HG03095 (cell line): Measurements from ENCODE around the gene IL6R.
"Not testable (repeated sequence)": the region's sequence is repeated elsewhere in the genome, so short reads cannot be mapped to it uniquely, and the experiment has no call there.

Source experiments
- ATAC-seq: cut with Tn5 transposase; IDR thresholded peaks from one replicate; pipeline ENCODE4 v1.9.1; 2021; ENCODE audit warnings: moderate library complexity; ENCODE audit not compliant: unreplicated experiment

The IL6R gene

DNA sequence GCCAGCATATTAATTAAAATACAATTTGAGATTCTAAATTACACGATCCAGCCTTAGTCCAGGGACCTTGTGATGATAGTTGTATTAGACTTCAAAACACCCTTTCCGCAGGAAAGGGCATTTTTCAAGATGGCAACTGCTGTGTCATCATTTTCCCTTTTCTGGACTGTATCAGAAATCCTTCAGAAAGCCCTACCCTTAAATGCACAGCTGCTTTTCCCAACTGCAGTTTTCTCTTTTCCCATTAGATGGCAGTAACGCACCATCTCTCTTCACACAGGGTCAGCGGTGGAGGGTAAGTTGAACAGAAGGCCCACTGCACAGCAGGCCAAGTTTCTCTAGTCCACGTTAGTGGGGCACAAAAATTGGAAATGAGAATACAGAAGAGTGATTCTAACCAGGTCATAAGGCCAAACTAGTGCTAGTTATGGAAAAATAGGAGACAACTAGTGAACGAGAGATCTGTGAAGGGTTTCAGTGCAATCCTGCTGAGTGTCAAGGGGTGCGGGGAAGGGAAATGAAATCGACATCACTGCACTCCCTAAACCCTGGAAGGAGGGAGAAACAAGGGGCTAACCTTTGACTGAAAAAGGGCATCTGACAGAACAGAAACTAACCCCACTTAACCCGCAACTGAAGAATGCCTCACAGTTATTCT is 74.8 kb downstream of the IL6R start:
- no peak for ATAC-seq

DNA sequence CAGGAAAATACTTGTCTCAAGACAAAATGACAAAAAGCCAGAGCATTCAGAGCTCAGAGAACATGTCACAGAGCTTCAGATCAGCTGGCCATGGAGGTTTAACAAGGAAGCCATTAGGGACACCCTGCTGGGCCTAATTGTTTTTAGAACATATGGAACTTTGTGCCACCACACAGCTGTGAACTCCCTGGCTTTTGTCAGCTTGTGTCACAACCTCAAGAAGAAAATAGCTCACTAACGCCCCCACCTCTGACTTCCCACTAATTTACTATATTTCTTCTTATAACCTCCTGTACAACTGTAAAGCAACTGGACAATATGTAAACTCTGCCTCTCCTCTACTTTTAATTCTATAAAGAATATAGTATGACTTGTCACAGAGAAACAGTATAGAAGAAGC is 75.9 kb downstream of the IL6R start:
- ATAC-seq = no peak

DNA sequence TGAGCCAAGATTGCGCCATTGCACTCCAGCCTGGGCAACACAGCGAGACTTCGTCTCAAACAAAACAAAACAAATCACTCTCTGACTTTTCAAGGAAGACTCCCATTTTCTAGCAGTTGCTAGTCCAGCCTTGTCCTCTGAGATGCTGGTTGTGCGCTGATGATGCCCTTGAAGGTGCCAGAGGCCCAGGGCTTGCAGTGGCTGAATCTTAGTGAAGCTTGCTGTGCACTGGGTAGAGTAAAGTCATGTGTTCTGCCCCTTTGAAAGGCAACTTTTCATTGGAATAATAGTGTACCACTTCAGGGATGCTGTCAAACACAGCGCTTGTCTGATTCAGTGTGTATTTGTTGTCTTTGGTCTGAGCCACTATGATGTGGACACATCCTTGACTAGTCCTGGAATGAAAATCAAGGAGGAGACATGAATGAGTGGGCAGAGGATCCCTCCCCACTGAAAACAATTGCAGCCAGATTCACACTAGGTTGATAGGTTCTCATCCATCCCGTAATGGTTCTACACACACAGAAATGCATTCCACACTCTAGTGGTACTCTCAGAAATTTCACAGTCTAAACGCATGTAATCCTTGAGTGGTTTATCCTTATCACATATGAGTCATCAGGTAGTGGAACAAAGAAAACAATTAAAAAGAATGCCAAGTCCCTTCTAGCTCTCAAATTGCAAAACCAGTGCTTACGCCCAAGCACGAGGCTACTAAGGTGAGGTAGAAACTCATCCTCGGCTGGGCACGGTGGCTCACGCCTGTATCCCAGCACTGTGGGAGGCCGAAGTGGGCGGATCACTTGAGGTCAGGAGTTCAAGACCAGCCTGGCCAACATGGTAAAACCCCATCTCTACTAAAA is 79.0 kb downstream of the IL6R start:
- ATAC-seq = no peak

DNA sequence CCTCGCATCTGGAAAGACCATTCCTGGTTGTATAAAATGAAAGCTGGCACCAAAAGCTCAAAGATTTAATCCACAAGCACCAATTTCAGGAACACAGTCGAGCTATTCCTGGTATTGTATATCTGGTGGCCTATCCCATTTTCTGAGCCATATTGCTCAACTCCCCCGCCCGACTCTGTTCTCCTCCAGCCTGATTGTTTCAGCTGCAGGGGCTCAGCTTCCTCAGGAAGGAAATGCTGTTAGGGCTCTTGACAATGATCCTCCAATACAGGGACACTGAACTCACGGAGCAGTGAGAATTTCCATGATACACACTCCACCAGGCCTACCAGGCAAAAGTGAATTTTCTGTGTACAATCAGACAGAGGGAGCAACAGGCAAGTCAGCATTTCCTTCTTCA is 80.0 kb downstream of the IL6R start:
- no peak for ATAC-seq

DNA sequence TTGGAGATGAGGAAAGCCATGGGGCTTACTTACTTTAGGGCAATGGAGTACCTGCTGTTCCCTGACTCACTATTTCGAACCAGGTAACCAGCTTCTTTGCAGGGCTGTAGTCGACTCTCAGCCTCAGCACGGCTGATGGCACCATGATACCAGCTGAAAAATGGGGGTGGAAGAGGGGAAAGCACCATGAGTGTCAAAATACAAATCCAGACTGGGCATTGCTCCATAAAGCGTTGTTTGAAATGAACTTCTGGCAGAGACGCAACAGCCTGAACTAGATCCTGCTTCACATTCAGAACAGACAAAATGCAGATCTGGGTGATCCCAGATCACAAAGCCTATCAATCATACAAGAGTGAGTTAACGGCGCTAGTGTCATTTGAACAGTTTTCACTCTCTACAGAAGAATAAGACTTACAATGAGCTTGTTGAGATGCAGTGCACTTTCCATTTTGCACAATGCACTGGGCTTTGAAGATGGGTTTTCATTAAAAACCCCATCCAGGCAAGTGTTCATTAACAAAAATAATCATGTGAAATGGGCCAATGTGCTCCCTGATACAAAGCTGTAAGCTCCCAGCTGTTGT is 80.9 kb downstream of the IL6R start:
- no peak for ATAC-seq

DNA sequence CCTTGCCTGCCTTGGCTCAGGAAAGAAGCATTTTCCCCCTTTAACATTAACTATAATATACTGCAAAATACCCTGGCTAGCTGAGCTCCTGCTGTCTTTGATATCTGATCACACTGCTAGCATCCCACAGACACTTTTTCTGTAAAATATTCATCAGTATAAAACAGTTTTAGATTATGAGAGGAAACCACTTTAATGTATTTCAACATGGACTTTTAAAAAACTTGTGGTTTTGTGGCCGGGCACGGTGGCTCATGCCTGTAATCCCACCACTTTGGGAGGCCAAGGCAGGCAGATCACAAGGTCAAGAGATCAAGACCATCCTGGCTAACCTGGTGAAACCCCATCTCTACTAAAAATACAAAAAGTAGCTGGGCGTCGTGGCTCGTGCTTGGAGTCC is 81.6 kb downstream of the IL6R start:
- not testable (repeated sequence) for ATAC-seq

DNA sequence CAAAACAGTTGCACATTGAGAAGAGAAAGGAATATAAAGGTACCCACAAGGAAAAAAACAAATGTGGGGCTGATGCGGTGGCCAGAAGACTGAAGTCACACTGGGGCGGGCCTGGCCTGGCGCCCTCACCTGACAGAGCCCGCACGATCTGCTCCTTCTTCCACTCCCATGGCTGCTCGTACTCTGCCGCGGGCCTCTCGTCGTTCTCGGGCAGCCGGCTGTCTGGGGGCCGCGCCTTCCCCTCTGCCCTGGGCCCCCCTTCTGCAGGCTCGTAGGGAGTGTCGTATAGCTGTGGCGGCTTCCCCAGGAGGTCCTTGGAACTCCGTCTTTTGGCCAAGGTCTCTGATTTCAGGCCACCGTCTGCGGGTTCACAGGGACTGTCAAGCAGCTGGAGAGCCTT is 83.8 kb downstream of the IL6R start:
- ATAC-seq = no peak

DNA sequence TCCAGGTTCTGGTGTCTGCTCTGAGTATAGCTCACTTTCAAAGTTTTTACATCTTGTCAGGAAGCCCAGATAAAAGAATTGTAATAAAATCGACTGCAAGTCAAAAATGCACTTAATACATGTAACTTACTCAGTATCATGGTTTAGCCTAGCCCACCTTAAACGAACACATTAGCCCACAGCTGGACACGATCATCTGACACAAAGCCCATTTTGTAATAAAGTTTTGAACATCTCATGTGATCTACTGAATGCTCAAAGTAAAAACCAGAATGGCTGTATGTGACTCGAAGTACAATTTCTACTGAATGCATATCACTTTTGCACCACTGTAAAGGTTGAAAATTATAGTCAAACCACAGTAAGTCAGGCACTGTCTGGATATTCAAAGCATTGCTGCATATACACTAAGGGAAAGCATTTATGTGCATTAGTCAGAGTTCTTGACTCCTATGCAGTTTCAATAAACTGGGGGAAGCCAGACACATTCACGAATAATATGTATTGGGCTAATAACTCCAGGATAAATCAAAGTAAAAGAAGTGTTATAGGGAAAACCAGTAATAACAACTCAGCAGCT is 84.6 kb downstream of the IL6R start:
- ATAC-seq = no peak

DNA sequence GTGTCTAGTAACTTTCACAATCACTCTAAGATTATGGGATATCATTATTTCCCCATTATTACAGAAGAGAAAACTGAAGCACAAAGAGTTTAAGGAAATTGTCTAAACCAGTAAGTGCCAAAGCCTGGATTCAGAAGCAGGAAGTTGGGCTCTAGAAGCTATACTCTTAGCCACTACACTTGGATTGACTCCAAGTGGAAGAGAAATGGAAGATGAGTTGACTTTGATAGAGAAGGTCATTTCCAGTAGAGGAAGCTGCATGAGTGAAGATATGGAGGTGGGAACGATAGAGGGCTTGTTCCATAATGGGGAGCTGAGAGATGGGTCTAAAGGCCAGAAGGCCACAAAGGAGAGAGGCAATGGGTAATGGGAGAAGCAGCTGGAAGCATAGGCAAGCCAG is 85.2 kb downstream of the IL6R start:
- ATAC-seq = no peak

DNA sequence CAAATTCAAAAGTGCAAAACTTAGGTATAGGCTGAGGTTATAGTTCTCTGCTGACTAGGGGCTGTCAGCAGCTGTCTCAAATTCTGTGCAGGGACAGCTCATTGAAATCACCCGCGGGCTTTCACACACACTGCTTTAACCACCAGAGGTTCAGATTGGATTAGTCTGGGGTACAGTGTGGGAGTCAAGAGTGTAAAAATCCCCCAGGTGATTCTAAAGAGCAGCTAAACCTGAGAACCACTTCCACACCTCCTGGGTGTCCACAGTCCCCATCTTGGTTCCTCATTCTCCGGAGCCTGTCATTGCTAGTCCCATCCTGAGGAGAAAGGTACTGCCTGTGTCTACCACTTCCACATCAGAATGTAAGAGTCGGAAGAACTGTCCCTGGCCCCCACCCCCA is 87.0 kb downstream of the IL6R start:
- ATAC-seq = no peak

DNA sequence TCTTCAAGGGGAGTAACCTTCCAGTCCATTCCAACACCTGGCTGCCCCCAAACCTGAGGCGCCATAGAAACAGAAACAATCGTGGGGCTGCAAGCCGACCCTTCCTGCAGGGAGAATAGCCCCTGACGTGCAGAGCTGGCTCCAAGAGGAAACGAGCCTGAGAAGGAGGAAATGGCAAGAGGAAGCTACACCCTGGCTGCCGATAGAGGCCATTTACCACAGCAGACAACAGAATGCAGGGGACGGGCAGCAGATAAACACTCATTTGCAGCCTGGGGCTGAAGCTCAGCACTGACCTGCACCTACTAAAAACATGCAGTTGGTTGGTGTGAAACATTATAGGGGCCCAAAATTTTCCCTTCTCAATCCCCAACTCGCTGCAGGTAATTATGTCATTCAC is 88.1 kb downstream of the IL6R start:
- ATAC-seq = no peak

DNA sequence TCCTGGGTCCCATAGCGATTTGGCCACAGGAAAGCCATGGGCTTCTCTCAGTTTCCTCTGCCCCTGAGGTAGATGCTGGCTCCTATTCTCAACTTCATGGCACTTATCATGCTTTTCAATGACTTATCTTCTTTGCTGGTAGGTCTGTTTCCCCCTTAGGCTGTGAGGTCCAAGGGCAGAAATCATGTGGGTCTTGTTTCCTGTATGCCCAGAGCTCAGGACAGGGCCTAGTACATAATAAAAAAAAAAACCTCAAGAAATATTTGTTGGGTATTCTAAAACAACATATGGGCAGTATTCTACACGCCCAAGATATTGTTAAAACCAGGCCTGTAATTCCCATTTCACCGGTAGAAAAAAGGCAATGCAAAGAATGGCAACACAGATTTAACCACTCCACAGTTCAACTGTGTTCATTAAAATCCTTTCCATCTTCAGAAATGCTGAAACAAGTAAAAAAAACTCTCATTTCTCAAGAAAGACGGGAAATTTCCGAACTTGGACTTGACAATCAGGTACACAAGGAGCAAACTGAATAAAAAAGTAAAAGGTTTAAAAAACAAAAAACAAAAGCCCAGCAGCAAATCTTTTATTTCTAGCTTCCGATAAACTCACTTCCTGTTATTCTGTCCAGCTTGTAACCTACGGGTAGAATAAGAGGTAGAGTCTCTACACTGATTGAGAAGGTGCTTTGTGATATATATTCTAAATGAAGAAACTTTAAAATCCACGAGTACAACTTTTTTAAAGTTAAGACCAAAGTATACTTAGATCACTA is 90.5 kb downstream of the IL6R start:
- no peak for ATAC-seq

DNA sequence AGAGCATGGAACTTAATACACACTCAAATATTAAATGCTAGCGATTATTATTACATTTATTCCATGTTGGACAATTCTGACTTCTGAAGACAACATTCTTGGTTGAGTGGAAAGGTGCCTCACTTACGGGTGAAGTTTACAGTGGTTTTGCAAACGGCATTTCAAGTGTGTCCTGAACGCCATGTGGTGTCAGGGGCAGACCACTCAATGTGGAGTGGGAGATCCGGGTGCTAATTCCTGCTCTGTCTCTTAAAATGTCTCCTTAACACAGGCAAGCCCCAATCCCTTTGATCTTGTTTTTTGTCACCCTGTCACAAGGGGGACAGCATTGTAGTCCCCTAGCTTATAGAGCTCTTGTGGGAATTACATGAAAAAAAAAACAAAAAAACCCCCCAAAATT is 91.2 kb downstream of the IL6R start:
- no peak for ATAC-seq

DNA sequence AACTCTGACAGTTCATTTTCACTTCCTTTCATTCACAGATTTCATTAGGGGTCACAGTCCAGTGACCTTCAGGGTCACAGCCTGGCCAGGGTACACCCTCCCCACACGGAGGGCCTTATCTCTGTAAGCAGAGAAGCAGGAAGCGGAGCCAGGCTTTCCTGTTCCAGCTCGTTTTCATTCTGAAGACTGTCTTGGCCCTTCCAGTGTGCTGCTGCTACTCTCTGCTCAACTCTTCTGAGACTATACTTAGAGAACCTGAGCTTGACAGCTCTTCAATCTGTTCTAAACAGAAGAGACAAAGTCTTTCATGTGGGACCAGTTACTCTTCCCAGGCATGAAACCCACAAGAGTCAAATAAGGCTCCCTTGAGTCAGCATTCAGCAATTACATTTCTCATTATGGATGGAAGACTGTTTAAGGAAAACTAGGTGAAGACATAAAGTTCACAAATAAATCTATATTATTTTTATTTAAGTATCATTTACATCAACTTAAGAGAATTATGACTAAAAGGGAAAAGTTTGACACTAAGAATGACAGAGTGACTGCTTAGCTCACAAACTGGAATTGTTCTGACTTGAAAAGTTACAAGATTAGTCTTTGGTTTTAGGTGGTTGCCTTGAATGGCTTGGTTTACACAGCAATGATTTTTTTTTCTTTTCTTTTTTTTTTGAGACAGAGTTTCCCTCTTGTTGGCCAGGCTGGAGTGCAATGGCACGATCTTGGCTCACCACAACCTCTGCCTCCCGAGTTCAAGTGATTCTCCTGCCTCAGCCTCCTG is 92.1 kb downstream of the IL6R start:
- no peak for ATAC-seq

DNA sequence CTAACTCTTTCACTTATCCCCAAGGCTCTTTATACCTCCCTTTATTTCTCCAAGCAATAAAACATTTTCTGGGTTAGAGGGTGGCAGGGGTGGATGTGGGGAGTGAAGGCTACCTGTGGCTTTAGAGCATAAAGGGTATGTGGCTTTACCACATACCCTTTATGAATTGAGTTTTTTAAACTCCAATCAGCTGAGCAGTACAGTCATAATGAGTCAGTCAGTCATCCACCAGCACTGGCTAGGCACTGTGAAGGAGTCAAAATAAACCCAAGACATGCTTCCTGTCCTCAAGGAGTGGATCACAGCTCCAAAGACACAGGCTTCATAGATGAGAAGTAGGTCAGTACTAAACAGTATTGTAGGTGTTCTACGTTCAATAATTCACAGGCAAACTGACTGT is 94.3 kb downstream of the IL6R start:
- no peak for ATAC-seq

DNA sequence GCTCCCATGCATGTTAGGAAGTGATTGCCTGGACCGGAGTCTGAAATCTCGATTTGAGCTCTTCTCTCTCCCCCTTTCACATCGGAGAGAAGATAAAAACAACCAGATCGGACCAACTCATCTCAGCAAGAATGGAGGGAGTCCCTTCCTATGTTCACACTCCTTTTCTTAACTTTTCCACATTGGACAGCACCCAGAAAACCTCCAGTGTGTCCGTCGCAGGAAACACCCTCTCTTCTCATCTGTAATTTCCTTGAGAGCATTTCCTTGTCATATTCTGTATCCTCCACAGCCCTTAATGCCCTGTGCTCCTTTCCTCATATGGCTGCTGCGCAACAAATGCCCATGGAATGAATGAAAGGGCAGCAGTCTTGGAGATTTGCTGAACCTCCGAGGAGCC is 95.4 kb downstream of the IL6R start:
- ATAC-seq = no peak

DNA sequence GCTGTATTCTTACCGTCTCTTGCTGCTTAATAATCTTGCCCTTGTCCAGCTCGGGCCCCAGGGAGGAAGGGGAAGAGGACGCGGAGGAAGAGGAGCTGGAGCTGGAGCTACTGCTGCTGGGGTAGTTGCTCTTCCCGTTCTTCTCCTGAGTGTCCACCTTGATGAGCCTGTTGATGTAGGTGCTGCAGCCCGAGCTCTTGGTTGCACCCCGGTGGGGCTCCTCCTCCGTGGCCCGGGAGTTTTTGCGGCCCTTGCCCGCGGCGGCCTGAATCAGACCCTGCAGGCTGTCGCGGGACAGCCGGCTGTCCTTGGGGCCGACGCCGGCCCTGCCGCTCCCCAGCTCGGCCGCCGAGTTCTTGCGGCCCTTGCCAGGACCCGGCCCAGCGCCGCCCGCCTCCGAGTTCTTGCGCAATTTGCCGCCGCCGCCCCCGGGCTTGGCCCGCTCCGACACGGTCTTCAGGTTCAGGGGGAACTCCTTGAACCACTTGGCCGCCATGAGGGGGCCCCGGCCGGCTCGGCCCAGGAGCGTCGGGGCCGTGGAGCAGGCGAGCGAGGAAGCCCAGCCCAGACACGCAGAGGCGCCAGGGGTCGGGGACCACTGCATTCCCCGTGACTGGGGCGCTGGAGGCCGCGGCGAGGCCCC is 96.4 kb downstream of the IL6R start:
- ATAC-seq = no peak

DNA sequence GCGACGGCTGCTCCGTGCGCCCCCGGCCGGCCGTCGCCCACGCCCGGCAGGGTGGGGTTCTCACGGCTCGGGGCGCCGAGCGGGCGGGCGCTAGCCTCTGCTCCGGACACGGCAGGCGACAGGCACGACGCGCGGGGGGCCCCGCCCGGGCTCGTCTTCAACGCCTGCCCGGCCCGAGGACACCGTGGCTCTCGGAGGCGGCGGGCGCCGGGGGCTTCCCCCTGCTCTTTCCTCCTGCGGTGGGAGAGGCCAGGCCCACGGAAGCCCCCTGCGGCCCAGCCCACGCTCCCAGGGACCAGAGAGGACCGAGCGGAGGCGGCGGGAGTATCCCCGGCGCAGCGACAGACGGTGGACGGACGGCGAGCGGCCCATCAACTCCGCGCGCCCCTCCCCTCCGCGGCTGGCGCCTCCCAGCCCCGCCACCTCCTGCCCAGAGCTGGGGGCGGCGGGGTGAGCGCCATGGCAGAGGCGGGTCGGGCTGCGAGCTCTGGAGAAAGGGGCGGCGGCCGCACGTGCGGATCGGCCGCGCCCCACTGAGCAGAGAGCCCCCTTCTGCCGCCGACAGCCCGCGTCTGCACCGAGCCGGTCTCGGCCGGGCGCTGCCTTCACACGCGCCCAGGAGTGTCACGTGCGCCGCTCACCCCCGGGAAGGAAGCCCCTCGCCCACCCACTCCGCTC is 97.1 kb downstream of the IL6R start, which contains the start of the genes SHE and TDRD10:
TSS of gene SHE (minus strand) at position 347 of the 678 bp plus-strand sequence. CDS start 386 bp downstream, outside the sequence.
TSS of gene TDRD10 (plus strand) at position 154 of the 678 bp plus-strand sequence. CDS start 4,685 bp downstream, outside the sequence.
- ATAC-seq = no peak

DNA sequence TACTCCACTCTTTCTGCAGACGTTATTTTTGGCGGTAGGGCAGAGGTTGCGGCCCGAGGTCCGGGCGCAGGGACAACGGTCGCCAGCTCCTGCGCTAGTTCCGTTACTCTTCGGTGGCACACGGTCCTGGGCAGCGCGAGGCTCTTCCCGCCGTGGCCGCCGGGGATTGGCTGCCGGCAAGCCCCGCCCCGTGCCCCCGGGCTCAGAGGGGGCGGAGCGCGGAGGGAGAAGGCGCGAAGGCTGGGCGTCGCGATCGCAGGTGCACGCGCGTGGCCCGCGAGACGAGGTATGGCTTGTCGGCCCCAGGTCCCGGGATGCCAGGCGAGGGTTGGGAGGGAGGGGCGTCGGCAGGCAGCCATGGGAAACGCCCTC is 97.6 kb downstream of the IL6R start:
- no peak for ATAC-seq
